SK-N-SH (cell line): Measurements from ENCODE around the gene SLPI. TPM values are rescaled to one million over a fixed set of nuclear protein-coding genes. Genes with fewer than 3 reads are reported as not detected.

Experiments used
- CTCF ChIA-PET: fragments of 300-600, 350-600 bp; formaldehyde crosslinking; extraction: SDS; loops from one replicate; lab custom pipeline; 2021; lab: Yijun Ruan, JAX
- POLR2A ChIA-PET: fragments of 350-600 bp; sonication (Branson Sonifier 250); formaldehyde crosslinking; extraction: SDS; loops from one replicate; lab custom pipeline; 2020; ENCODE audit warnings: antibody characterized with exemption, inconsistent platforms; lab: Yijun Ruan, JAX
- DNase-seq: peaks from one replicate; pipeline ENCODE4 v3.0.0; 2012
- H2AFZ ChIP-seq: fragments of 200-600 bp; sonication (generic); 2 replicates; pipeline ENCODE4 v1.8.1; 2016; ENCODE audit warnings: antibody characterized with exemption, mild to moderate bottlenecking, low read depth
- H3F3A ChIP-seq: fragments of 200-600 bp; sonication (generic); replicated peaks from 2 replicates; pipeline ENCODE3; 2016; ENCODE audit warnings: antibody characterized with exemption, mild to moderate bottlenecking; ENCODE audit not compliant: insufficient read depth
- H3K27ac ChIP-seq, 2 experiments: fragments of 200-500 bp in 1 of 2; fragments of 200-600 bp in 1 of 2; sonication (Bioruptor generic) in 1 of 2; sonication (generic), shearing (Covaris generic) in 1 of 2; 2 replicates each; pipeline versions ENCODE4 v1.5.1 to v1.6.1; 2014 to 2016; ENCODE audit warnings: low read depth in 2 of 2, inconsistent platforms in 1 of 2, low read length in 1 of 2, mild to moderate bottlenecking in 1 of 2, mixed read lengths in 1 of 2
- H3K27me3 ChIP-seq: fragments of 200-600 bp; sonication (generic), shearing (Covaris generic); 2 replicates; pipeline ENCODE4 v1.6.1; 2016; ENCODE audit warnings: mixed run types; ENCODE audit not compliant: insufficient read depth
- H3K36me3 ChIP-seq, 2 experiments: fragments of 200-500 bp in 1 of 2; fragments of 200-600 bp in 1 of 2; sonication (Bioruptor generic) in 1 of 2; sonication (generic) in 1 of 2; replicated peaks in 1 of 2; 2 replicates each; pipeline versions ENCODE3 to v1.5.1; 2014 to 2016; ENCODE audit warnings: low read length in 1 of 2, mild to moderate bottlenecking in 1 of 2; ENCODE audit not compliant: insufficient read depth in 2 of 2, control insufficient read depth in 1 of 2
- H3K4me1 ChIP-seq, 2 experiments: fragments of 200-500 bp in 1 of 2; fragments of 200-600 bp in 1 of 2; sonication (Bioruptor generic) in 1 of 2; sonication (generic), shearing (Covaris generic) in 1 of 2; 2 replicates each; pipeline versions ENCODE4 v1.5.1 to v1.6.1; 2014 to 2016; ENCODE audit warnings: low read depth in 1 of 2, low read length in 1 of 2, mixed run types in 1 of 2; ENCODE audit not compliant: insufficient read depth in 2 of 2, control insufficient read depth in 1 of 2
- H3K4me2 ChIP-seq: fragments of 200-600 bp; sonication (generic), shearing (Covaris generic); 2 replicates; pipeline ENCODE4 v1.6.1; 2017; ENCODE audit warnings: mixed run types
- H3K4me3 ChIP-seq, 2 experiments: fragments of 200-500 bp in 1 of 2; fragments of 200-600 bp in 1 of 2; sonication (Bioruptor generic) in 1 of 2; sonication (generic), shearing (Covaris generic) in 1 of 2; 2 replicates each; pipeline versions ENCODE4 v1.5.1 to v1.8.1; 2014 to 2016; ENCODE audit warnings: low read depth in 2 of 2, inconsistent platforms in 1 of 2, low read length in 1 of 2, mild to moderate bottlenecking in 1 of 2, mixed read lengths in 1 of 2, moderate library complexity in 1 of 2
- H3K79me2 ChIP-seq: fragments of 200-600 bp; sonication (generic); 2 replicates; pipeline ENCODE4 v1.8.1; 2017; ENCODE audit warnings: mild to moderate bottlenecking; ENCODE audit not compliant: insufficient read depth
- H3K9ac ChIP-seq: fragments of 200-600 bp; sonication (generic); 2 replicates; pipeline ENCODE4 v1.6.1; 2017; ENCODE audit warnings: mixed run types
- H3K9me2 ChIP-seq: fragments of 200-600 bp; sonication (generic); 2 replicates; pipeline ENCODE4 v1.6.1; 2017; ENCODE audit warnings: mixed run types
- H3K9me3 ChIP-seq: fragments of 200-600 bp; sonication (generic); 2 replicates; pipeline ENCODE4 v1.6.1; 2017; ENCODE audit warnings: mixed run types, mild to moderate bottlenecking, moderate library complexity
- H4K20me1 ChIP-seq: fragments of 200-600 bp; sonication (generic); 2 replicates; pipeline ENCODE4 v1.6.1; 2017; ENCODE audit warnings: mild to moderate bottlenecking, mixed run types; ENCODE audit not compliant: insufficient read depth
- CHD2 ChIP-seq: fragments of 150-350 bp; IDR thresholded peaks from 2 replicates; pipeline ENCODE4 v1.6.1; 2018; ENCODE audit warnings: low read length; ENCODE audit not compliant: partially characterized antibody
- CTCF ChIP-seq: fragments of 200-600 bp; sonication (generic); IDR thresholded peaks from 2 replicates; pipeline ENCODE4 v1.6.1; 2017; ENCODE audit warnings: antibody characterized with exemption, mild to moderate bottlenecking, moderate library complexity
- ELF1 ChIP-seq: IDR thresholded peaks from 2 replicates; pipeline ENCODE4 v1.4.0; 2012
- EP300 ChIP-seq, 2 experiments: IDR thresholded peaks; 2 replicates each; pipeline versions ENCODE4 v1.4.0 to v1.6.1; 2012; ENCODE audit warnings: borderline replicate concordance in 1 of 2, low read depth in 1 of 2, low read length in 1 of 2
- EZH2phosphoT487 ChIP-seq: fragments of 200-600 bp; sonication (generic); IDR thresholded peaks from 2 replicates; pipeline ENCODE4 v1.6.1; 2017; ENCODE audit warnings: low read depth, mixed run types, mild to moderate bottlenecking, antibody characterized with exemption, moderate library complexity, borderline replicate concordance
- FOSL2 ChIP-seq: IDR thresholded peaks from 2 replicates; pipeline ENCODE4 v1.4.0; 2012; ENCODE audit warnings: low read depth, mild to moderate bottlenecking, moderate library complexity, borderline replicate concordance
- FOXJ3 ChIP-seq: sonication (generic); formaldehyde crosslinking; IDR thresholded peaks from 2 replicates; pipeline ENCODE4 v1.5.1; 2020; ENCODE audit warnings: mild to moderate bottlenecking, missing genetic modification reagents
- FOXM1 ChIP-seq: IDR thresholded peaks from 2 replicates; pipeline ENCODE4 v1.4.0; 2012; ENCODE audit warnings: low read depth, mild to moderate bottlenecking
- IRF3 ChIP-seq: fragments of 150-350 bp; IDR thresholded peaks from 2 replicates; pipeline ENCODE4 v1.6.1; 2016; ENCODE audit warnings: mild to moderate bottlenecking, low read depth, low read length
- JUND ChIP-seq: IDR thresholded peaks from 2 replicates; pipeline ENCODE4 v1.4.0; 2012
- NRF1 ChIP-seq: IDR thresholded peaks from 2 replicates; pipeline ENCODE4 v1.6.1; 2012; ENCODE audit warnings: low read depth, mild to moderate bottlenecking, low read length
- SMC3 ChIP-seq: IDR thresholded peaks from 2 replicates; pipeline ENCODE4 v1.6.1; 2012; ENCODE audit warnings: low read depth, low read length, improper control_type of control experiment
- TAF1 ChIP-seq: IDR thresholded peaks from 2 replicates; pipeline ENCODE4 v1.6.1; 2012; ENCODE audit warnings: low read depth, mild to moderate bottlenecking, low read length, moderate library complexity, borderline replicate concordance
- TEAD4 ChIP-seq: IDR thresholded peaks from 2 replicates; pipeline ENCODE4 v1.4.0; 2012; ENCODE audit warnings: mild to moderate bottlenecking, borderline replicate concordance; ENCODE audit not compliant: insufficient read depth
- USF1 ChIP-seq: IDR thresholded peaks from 2 replicates; pipeline ENCODE4 v1.4.0; 2012; ENCODE audit warnings: low read depth, borderline replicate concordance
- WGBS: methylation state at CpG from one replicate; pipeline ENCODE4 v1.1.6; 2017; ENCODE audit warnings: low lambda C conversion rate; 5-methylcytosine and 5-hydroxymethylcytosine counted together
- polyA plus RNA-seq, 3 experiments: library from polyadenylated mRNA; depleted of rRNA; stranded (reverse); fragments of >200 nt; gene quantifications; 2 replicates each; pipeline ENCODE4 v1.2.3, GENCODE V29; 2012
- TF ChIP-seq, protein P1 (sequence below): fragments of 150-350 bp; IDR thresholded peaks from 2 replicates; pipeline ENCODE4 v1.6.1; 2017; ENCODE audit warnings: antibody characterized with exemption, low read length, low read depth, borderline replicate concordance

Gene SLPI
- polyA plus RNA-seq, 1 of the 3 experiments (the other 2 are of a cell fraction) = not detected

GRCh38 chr20:45292343-45292742 is 38.0 kb upstream of the SLPI start:
- H2AFZ ChIP-seq = no peak overlapping the region
- H4K20me1 ChIP-seq = no peaks in the 10 kb centered on the region
- CTCF ChIA-PET = interaction anchor here (0.9 to 7.9 kb wide), 25 partner anchors 9 to 479 kb away, joined by 3 to 113 read pairs (median 12); partner anchors contain the start of genes KCNS1, MATN4 and RBPJL
- no peak for TF ChIP-seq IRF3
- TF ChIP-seq TAF1 = no peak
- TF ChIP-seq EP300 (IDR thresholded peaks at IDR 0.05; ENCODE audit: borderline replicate concordance in 1 of 2, low read depth in 1 of 2, low read length in 1 of 2) = no peak
- TF ChIP-seq FOSL2 = no peak
- TF ChIP-seq SMC3 = no peak
- TF ChIP-seq FOXM1 = no peak
- no peak for TF ChIP-seq EZH2phosphoT487
- no peak for TF ChIP-seq TEAD4
- TF ChIP-seq FOXJ3 = no peak
- TF ChIP-seq JUND = no peak
- TF ChIP-seq NRF1 = no peak
- TF ChIP-seq, protein P1, sequence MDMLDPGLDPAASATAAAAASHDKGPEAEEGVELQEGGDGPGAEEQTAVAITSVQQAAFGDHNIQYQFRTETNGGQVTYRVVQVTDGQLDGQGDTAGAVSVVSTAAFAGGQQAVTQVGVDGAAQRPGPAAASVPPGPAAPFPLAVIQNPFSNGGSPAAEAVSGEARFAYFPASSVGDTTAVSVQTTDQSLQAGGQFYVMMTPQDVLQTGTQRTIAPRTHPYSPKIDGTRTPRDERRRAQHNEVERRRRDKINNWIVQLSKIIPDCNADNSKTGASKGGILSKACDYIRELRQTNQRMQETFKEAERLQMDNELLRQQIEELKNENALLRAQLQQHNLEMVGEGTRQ = no peak
- TF ChIP-seq USF1 = no peak
- no peak for TF ChIP-seq ELF1
- TF ChIP-seq CHD2 = no peak
- TF ChIP-seq CTCF = no peak
- peaks cover 4% of the 10 kb centered on the region; the same call in 1 of the 2 replicates for H3K27me3 ChIP-seq
- no peak for DNase-seq
- H3K4me3 ChIP-seq = no peak overlapping the region
- H3K27ac ChIP-seq = no peak overlapping the region
- H3K9ac ChIP-seq = no peak overlapping the region
- WGBS = 84% methylated on average over 2 of the region's 2 CpGs
- POLR2A ChIA-PET = no interaction called here
- no peaks in the 10 kb centered on the region for H3K79me2 ChIP-seq
- H3K9me2 ChIP-seq = no peaks in the 10 kb centered on the region
- no peak overlapping the region for H3K4me2 ChIP-seq
- H3F3A ChIP-seq = peaks cover 4% of the 10 kb centered on the region
- peaks cover 0 to 3% of the 10 kb centered on the region in 2 experiments; a peak in 1 of 4 replicates for H3K4me1 ChIP-seq
- H3K9me3 ChIP-seq = no peaks in the 10 kb centered on the region
- H3K36me3 ChIP-seq = no peaks in the 10 kb centered on the region
